WTC11 (cell line): ENCODE measurements around the gene BANF2. TPM values are rescaled to one million over a fixed set of nuclear protein-coding genes. Genes with fewer than 3 reads are reported as not detected.

Source experiments
- ATAC-seq: fragments of 200-7000 bp; cut with Tn5 transposase; 2 replicates; pipeline ENCODE4 v1.10.0; 2021; ENCODE audit warnings: mild to moderate bottlenecking, moderate library complexity
- CTCF ChIA-PET: fragments of 300-600 bp; sonication (Branson Sonifier 250); formaldehyde crosslinking; loops from one replicate; lab custom pipeline; 2021; ENCODE audit warnings: antibody characterized with exemption; lab: Charles Lee
- POLR2A ChIA-PET: fragments of 350-600 bp; sonication (Branson Sonifier 250); formaldehyde crosslinking; loops from one replicate; lab custom pipeline; 2021; ENCODE audit warnings: antibody characterized with exemption; lab: Charles Lee
- DNase-seq: peaks from one replicate; pipeline ENCODE4 v3.0.0; 2021; ENCODE audit warnings: low spot score
- H3K27ac Mint-ChIP-seq: 2 replicates; pipeline ENCODE4 v1.8.0; 2021; ENCODE audit warnings: mixed read lengths
- H3K27me3 Mint-ChIP-seq: 2 replicates; pipeline ENCODE4 v1.8.0; 2021; ENCODE audit warnings: low read depth, mild to moderate bottlenecking, moderate library complexity, mixed read lengths
- H3K36me3 Mint-ChIP-seq: 2 replicates; pipeline ENCODE4 v1.8.0; 2021; ENCODE audit warnings: mixed read lengths
- H3K4me1 Mint-ChIP-seq: 2 replicates; pipeline ENCODE4 v1.8.0; 2022; ENCODE audit warnings: mixed read lengths
- H3K4me3 Mint-ChIP-seq: 2 replicates; pipeline ENCODE4 v1.8.0; 2021; ENCODE audit warnings: mild to moderate bottlenecking, moderate library complexity, mixed read lengths
- H3K9me3 Mint-ChIP-seq: 2 replicates; pipeline ENCODE4 v1.8.0; 2021; ENCODE audit warnings: mixed read lengths
- CBFB ChIP-seq: sonication (generic); formaldehyde crosslinking; IDR thresholded peaks from 2 replicates; pipeline ENCODE4 v1.8.1; 2022; ENCODE audit warnings: mild to moderate bottlenecking, low read depth, missing genetic modification reagents
- GABPB1 ChIP-seq: sonication (generic); formaldehyde crosslinking; IDR thresholded peaks from 2 replicates; pipeline ENCODE4 v1.8.1; 2023; ENCODE audit warnings: mild to moderate bottlenecking, missing genetic modification reagents
- SMAD3 ChIP-seq: sonication (generic); formaldehyde crosslinking; IDR thresholded peaks from 2 replicates; pipeline ENCODE4 v1.8.0; 2022; ENCODE audit warnings: missing genetic modification reagents, mild to moderate bottlenecking, borderline replicate concordance
- TEAD1 ChIP-seq: sonication (generic); formaldehyde crosslinking; IDR thresholded peaks from 2 replicates; pipeline ENCODE4 v1.8.0; 2022; ENCODE audit warnings: mild to moderate bottlenecking, missing genetic modification reagents
- TEAD4 ChIP-seq: sonication (generic); formaldehyde crosslinking; IDR thresholded peaks from 2 replicates; pipeline ENCODE4 v1.8.0; 2022; ENCODE audit warnings: mild to moderate bottlenecking, missing genetic modification reagents
- ZNF138 ChIP-seq: sonication (generic); formaldehyde crosslinking; conservative IDR thresholded peaks from 2 replicates; pipeline ENCODE4 v1.8.1; 2022; ENCODE audit warnings: mild to moderate bottlenecking, moderate library complexity, missing genetic modification reagents
- ZNF423 ChIP-seq: fragments of 250-450 bp; sonication (Bioruptor Pico); IDR thresholded peaks from 2 replicates; pipeline ENCODE4 v2.1.2; 2022; ENCODE audit warnings: mild to moderate bottlenecking, moderate library complexity
- total RNA-seq: library from RNA; stranded (reverse); gene quantifications from 3 replicates; pipeline ENCODE4 v1.2.3, GENCODE V29; 2021
- TF ChIP-seq, protein P1 (sequence below): sonication (generic); formaldehyde crosslinking; IDR thresholded peaks from 2 replicates; pipeline ENCODE4 v1.8.0; 2023; ENCODE audit warnings: missing genetic modification reagents
- TF ChIP-seq, protein P2 (sequence below): sonication (generic); formaldehyde crosslinking; IDR thresholded peaks from 2 replicates; pipeline ENCODE4 v1.8.0; 2022; ENCODE audit warnings: mild to moderate bottlenecking, missing genetic modification reagents
- TF ChIP-seq, protein P3 (sequence below): sonication (generic); formaldehyde crosslinking; IDR thresholded peaks from 2 replicates; pipeline ENCODE4 v1.8.1; 2023; ENCODE audit warnings: mild to moderate bottlenecking, missing genetic modification reagents
- TF ChIP-seq, protein P4 (sequence below): sonication (generic); formaldehyde crosslinking; IDR thresholded peaks from 2 replicates; pipeline ENCODE4 v1.8.0; 2022; ENCODE audit warnings: mild to moderate bottlenecking, missing genetic modification reagents
- TF ChIP-seq, protein P5 (sequence below): sonication (generic); formaldehyde crosslinking; IDR thresholded peaks from 2 replicates; pipeline ENCODE4 v1.8.0; 2023; ENCODE audit warnings: mild to moderate bottlenecking, missing genetic modification reagents
- TF ChIP-seq, protein P6 (sequence below): sonication (generic); formaldehyde crosslinking; IDR thresholded peaks from 2 replicates; pipeline ENCODE4 v1.8.1; 2022; ENCODE audit warnings: mild to moderate bottlenecking, moderate library complexity, missing genetic modification reagents
- TF ChIP-seq, protein P7 (sequence below): sonication (generic); formaldehyde crosslinking; IDR thresholded peaks from 2 replicates; pipeline ENCODE4 v1.8.1; 2023; ENCODE audit warnings: mild to moderate bottlenecking, missing genetic modification reagents, borderline replicate concordance

BANF2 gene
- total RNA-seq, 1 experiment from 2014 or later, result not detected

DNA sequence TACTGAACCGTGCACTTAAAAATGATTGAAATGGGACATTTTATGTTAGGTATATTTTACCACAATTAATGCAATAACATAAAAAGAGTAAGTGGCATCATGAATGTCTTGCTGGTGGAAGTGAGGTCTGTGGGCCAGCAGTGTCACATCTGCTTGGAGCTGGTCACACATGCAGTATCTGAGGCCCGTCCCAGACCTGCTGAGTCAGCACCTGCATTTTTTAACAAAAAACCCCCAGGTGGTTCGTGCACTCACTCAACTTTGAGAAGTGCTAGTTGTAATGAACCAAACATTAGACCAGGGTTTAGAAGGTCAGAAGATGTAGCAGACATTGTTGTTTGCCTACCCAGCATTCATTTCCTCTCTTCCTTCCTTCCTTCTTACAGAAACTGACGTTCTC lies 21.0 kb downstream of the BANF2 start:
- H3K4me3 Mint-ChIP-seq, result no peak overlapping the region
- no peak for DNase-seq
- no peak for TF ChIP-seq ZNF423 (CRISPR knock-in tag)
- TF ChIP-seq TEAD1 (CRISPR knock-in tag), result no peak
- TF ChIP-seq, protein P1, sequence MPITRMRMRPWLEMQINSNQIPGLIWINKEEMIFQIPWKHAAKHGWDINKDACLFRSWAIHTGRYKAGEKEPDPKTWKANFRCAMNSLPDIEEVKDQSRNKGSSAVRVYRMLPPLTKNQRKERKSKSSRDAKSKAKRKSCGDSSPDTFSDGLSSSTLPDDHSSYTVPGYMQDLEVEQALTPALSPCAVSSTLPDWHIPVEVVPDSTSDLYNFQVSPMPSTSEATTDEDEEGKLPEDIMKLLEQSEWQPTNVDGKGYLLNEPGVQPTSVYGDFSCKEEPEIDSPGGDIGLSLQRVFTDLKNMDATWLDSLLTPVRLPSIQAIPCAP, result no peak
- TF ChIP-seq, protein P2, sequence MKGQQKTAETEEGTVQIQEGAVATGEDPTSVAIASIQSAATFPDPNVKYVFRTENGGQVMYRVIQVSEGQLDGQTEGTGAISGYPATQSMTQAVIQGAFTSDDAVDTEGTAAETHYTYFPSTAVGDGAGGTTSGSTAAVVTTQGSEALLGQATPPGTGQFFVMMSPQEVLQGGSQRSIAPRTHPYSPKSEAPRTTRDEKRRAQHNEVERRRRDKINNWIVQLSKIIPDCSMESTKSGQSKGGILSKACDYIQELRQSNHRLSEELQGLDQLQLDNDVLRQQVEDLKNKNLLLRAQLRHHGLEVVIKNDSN, result no peak
- no peak for TF ChIP-seq CBFB (CRISPR knock-in tag)
- no peak for TF ChIP-seq ZNF138 (CRISPR knock-in tag)
- TF ChIP-seq, protein P3, sequence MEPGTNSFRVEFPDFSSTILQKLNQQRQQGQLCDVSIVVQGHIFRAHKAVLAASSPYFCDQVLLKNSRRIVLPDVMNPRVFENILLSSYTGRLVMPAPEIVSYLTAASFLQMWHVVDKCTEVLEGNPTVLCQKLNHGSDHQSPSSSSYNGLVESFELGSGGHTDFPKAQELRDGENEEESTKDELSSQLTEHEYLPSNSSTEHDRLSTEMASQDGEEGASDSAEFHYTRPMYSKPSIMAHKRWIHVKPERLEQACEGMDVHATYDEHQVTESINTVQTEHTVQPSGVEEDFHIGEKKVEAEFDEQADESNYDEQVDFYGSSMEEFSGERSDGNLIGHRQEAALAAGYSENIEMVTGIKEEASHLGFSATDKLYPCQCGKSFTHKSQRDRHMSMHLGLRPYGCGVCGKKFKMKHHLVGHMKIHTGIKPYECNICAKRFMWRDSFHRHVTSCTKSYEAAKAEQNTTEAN (CRISPR knock-in tag), result no peak
- TF ChIP-seq GABPB1, result no peak
- TF ChIP-seq, protein P4, sequence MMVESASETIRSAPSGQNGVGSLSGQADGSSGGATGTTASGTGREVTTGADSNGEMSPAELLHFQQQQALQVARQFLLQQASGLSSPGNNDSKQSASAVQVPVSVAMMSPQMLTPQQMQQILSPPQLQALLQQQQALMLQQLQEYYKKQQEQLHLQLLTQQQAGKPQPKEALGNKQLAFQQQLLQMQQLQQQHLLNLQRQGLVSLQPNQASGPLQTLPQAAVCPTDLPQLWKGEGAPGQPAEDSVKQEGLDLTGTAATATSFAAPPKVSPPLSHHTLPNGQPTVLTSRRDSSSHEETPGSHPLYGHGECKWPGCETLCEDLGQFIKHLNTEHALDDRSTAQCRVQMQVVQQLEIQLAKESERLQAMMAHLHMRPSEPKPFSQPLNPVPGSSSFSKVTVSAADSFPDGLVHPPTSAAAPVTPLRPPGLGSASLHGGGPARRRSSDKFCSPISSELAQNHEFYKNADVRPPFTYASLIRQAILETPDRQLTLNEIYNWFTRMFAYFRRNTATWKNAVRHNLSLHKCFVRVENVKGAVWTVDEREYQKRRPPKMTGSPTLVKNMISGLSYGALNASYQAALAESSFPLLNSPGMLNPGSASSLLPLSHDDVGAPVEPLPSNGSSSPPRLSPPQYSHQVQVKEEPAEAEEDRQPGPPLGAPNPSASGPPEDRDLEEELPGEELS (CRISPR knock-in tag), result no peak
- no peak for TF ChIP-seq TEAD4 (CRISPR knock-in tag)
- TF ChIP-seq, protein P5, sequence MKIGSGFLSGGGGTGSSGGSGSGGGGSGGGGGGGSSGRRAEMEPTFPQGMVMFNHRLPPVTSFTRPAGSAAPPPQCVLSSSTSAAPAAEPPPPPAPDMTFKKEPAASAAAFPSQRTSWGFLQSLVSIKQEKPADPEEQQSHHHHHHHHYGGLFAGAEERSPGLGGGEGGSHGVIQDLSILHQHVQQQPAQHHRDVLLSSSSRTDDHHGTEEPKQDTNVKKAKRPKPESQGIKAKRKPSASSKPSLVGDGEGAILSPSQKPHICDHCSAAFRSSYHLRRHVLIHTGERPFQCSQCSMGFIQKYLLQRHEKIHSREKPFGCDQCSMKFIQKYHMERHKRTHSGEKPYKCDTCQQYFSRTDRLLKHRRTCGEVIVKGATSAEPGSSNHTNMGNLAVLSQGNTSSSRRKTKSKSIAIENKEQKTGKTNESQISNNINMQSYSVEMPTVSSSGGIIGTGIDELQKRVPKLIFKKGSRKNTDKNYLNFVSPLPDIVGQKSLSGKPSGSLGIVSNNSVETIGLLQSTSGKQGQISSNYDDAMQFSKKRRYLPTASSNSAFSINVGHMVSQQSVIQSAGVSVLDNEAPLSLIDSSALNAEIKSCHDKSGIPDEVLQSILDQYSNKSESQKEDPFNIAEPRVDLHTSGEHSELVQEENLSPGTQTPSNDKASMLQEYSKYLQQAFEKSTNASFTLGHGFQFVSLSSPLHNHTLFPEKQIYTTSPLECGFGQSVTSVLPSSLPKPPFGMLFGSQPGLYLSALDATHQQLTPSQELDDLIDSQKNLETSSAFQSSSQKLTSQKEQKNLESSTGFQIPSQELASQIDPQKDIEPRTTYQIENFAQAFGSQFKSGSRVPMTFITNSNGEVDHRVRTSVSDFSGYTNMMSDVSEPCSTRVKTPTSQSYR (CRISPR knock-in tag), result no peak
- TF ChIP-seq SMAD3 (CRISPR knock-in tag), result no peak
- TF ChIP-seq, protein P6, sequence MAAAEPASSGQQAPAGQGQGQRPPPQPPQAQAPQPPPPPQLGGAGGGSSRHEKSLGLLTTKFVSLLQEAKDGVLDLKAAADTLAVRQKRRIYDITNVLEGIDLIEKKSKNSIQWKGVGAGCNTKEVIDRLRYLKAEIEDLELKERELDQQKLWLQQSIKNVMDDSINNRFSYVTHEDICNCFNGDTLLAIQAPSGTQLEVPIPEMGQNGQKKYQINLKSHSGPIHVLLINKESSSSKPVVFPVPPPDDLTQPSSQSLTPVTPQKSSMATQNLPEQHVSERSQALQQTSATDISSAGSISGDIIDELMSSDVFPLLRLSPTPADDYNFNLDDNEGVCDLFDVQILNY (CRISPR knock-in tag), result no peak
- TF ChIP-seq, all 79 proteins: peak for 0
- H3K27me3 Mint-ChIP-seq, result no peaks in the 10 kb centered on the region; the same call in 1 of the 2 replicates
- no peaks in the 10 kb centered on the region; the same call in 1 of the 2 replicates for H3K4me1 Mint-ChIP-seq
- CTCF ChIA-PET, result no interaction called here
- no peak for ATAC-seq
- no peaks in the 10 kb centered on the region for H3K36me3 Mint-ChIP-seq
- POLR2A ChIA-PET, result no interaction called here
- 0 out of 2 replicates have a peak, but pooled peaks cover 3% of the 10 kb centered on the region for H3K9me3 Mint-ChIP-seq
- no peak overlapping the region for H3K27ac Mint-ChIP-seq

DNA sequence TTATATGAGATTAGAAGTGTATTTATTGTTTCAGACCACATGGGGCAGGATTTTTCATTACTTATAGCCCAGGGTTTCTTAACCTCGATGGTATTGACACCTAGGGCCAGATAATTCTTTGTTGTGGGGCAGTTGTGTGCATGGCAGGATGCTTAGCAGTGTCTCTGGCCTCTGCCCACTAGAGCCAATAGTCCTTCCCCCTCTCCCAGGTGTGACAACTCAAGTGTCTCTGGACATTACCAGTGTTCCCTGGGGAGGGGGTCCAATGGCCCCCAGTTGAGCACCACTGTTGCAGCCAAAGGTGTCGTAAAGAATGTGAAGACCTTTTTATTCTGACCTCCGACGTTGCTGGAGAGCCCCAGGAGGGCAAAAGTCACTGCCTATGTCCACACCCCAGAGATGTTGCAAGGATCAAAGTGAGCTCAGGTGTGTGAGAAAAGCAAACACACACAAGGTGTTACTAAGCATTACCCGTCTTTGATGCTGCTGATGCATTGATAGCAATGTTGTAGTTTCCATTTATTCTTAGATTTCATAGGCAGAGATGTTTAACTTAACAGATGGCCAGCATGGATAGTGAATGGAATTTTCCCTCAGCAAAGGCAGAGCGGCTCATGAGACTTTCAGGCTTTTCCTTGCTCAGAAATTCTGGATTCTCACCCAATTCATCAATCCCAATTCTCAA lies 22.2 kb downstream of the BANF2 start:
- Mint-ChIP-seq H3K9me3 (0 out of 2 replicates have a peak, but pooled peaks cover 3% of the 10 kb centered on the region), H3K27ac (no peak overlapping the region), H3K4me1 (no peaks in the 10 kb centered on the region; the same call in 1 of the 2 replicates), H3K36me3 (no peaks in the 10 kb centered on the region), H3K27me3 (no peaks in the 10 kb centered on the region; the same call in 1 of the 2 replicates), H3K4me3 (no peak overlapping the region)
- TF ChIP-seq GABPB1, result peak; percentile 91
- TF ChIP-seq, protein P7, sequence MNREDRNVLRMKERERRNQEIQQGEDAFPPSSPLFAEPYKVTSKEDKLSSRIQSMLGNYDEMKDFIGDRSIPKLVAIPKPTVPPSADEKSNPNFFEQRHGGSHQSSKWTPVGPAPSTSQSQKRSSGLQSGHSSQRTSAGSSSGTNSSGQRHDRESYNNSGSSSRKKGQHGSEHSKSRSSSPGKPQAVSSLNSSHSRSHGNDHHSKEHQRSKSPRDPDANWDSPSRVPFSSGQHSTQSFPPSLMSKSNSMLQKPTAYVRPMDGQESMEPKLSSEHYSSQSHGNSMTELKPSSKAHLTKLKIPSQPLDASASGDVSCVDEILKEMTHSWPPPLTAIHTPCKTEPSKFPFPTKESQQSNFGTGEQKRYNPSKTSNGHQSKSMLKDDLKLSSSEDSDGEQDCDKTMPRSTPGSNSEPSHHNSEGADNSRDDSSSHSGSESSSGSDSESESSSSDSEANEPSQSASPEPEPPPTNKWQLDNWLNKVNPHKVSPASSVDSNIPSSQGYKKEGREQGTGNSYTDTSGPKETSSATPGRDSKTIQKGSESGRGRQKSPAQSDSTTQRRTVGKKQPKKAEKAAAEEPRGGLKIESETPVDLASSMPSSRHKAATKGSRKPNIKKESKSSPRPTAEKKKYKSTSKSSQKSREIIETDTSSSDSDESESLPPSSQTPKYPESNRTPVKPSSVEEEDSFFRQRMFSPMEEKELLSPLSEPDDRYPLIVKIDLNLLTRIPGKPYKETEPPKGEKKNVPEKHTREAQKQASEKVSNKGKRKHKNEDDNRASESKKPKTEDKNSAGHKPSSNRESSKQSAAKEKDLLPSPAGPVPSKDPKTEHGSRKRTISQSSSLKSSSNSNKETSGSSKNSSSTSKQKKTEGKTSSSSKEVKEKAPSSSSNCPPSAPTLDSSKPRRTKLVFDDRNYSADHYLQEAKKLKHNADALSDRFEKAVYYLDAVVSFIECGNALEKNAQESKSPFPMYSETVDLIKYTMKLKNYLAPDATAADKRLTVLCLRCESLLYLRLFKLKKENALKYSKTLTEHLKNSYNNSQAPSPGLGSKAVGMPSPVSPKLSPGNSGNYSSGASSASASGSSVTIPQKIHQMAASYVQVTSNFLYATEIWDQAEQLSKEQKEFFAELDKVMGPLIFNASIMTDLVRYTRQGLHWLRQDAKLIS (CRISPR knock-in tag), result no peak
- DNase-seq, result no peak
- POLR2A ChIA-PET, result no interaction called here
- ATAC-seq, result no peak
- CTCF ChIA-PET, result interaction anchor here (0.8 kb wide), 1 partner anchor 176 kb away, joined by 3 read pairs; no protein-coding TSS in a partner anchor
